Endothelial cell of umbilical vein (primary cell): ENCODE results near the gene CASP4. TPM values are rescaled to one million over a fixed set of nuclear protein-coding genes. Genes with fewer than 3 reads are reported as not detected.

ENCODE experiments used
- BruUV-seq: library from RNA; stranded (reverse); fragments of 400-500 nt; replicated peaks from 2 replicates; lab custom pipeline; 2021; lab: Mats Ljungman, UMichigan
- CTCF ChIA-PET: fragments of 300-600, 350-600 bp; sonication (Branson Sonifier 250); formaldehyde crosslinking; loops from one replicate; lab custom pipeline; 2021; ENCODE audit warnings: antibody characterized with exemption, inconsistent platforms; lab: Charles Lee
- POLR2A ChIA-PET: fragments of 300-600, 350-600 bp; sonication (Branson Sonifier 250); formaldehyde crosslinking; loops from one replicate; lab custom pipeline; 2021; ENCODE audit warnings: antibody characterized with exemption, inconsistent platforms; lab: Charles Lee
- DNase-seq: peaks from one replicate; pipeline ENCODE4 v3.0.0-alpha.2; 2011; ENCODE audit warnings: low read depth, low spot score
- FAIRE-seq: peaks from 2 replicates; lab custom pipeline; 2011; peaks lifted over from hg19 to GRCh38; lab: Jason Lieb, UNC
- H2AFZ ChIP-seq: 2 replicates; pipeline ENCODE4 v1.6.0; 2012; ENCODE audit warnings: low read depth, low read length, control low read depth, inconsistent platforms
- H3K27ac ChIP-seq: 2 replicates; pipeline ENCODE4 v1.5.1; 2011; ENCODE audit warnings: low read depth, mild to moderate bottlenecking, control low read depth, low read length, moderate library complexity; ENCODE audit not compliant: insufficient read depth
- H3K27me3 ChIP-seq, 2 experiments: 2 replicates each; pipeline versions ENCODE4 v1.6.0 to v1.6.1; 2011; ENCODE audit warnings: low read length in 2 of 2, mixed read lengths in 1 of 2; ENCODE audit not compliant: control insufficient read depth in 2 of 2, insufficient read depth in 2 of 2
- H3K36me3 ChIP-seq, 2 experiments: 2 replicates in 1 of 2; 3 replicates in 1 of 2; pipeline ENCODE4 v1.5.1; 2011; ENCODE audit warnings: low read length in 2 of 2, mild to moderate bottlenecking in 1 of 2, moderate library complexity in 1 of 2; ENCODE audit not compliant: control insufficient read depth in 2 of 2, insufficient read depth in 2 of 2; ENCODE audit errors: extremely low read depth in 1 of 2
- H3K4me1 ChIP-seq: 3 replicates; pipeline ENCODE4 v1.5.1; 2011; ENCODE audit warnings: mild to moderate bottlenecking, low read length; ENCODE audit not compliant: control insufficient read depth, insufficient read depth; ENCODE audit errors: extremely low read depth
- H3K4me2 ChIP-seq: 2 replicates; pipeline ENCODE4 v1.6.1; 2011; ENCODE audit warnings: low read length, control low read depth, mixed read lengths; ENCODE audit not compliant: insufficient read depth
- H3K4me3 ChIP-seq, 3 experiments: fragments of 200-600 bp in 1 of 3; sonication (generic), shearing (Covaris generic) in 1 of 3; replicated peaks in 1 of 3; 2 replicates each; pipeline ENCODE4 v1.5.1; 2011 to 2016; ENCODE audit warnings: control low read depth in 3 of 3, low read length in 3 of 3, mild to moderate bottlenecking in 2 of 3, inconsistent platforms in 1 of 3, low read depth in 1 of 3, moderate library complexity in 1 of 3; ENCODE audit not compliant: insufficient read depth in 1 of 3
- H3K79me2 ChIP-seq: 2 replicates; pipeline ENCODE4 v1.6.0; 2012; ENCODE audit warnings: low read length, inconsistent platforms; ENCODE audit not compliant: control insufficient read depth, insufficient read depth
- H3K9ac ChIP-seq: replicated peaks from 2 replicates; pipeline ENCODE3; 2011; ENCODE audit warnings: low read length, control low read depth; ENCODE audit not compliant: insufficient read depth; ENCODE audit errors: extremely low read depth
- H3K9me1 ChIP-seq: replicated peaks from 3 replicates; pipeline ENCODE4 v1.6.0; 2011; ENCODE audit warnings: mild to moderate bottlenecking, low read length; ENCODE audit not compliant: control insufficient read depth, insufficient read depth; ENCODE audit errors: extremely low read depth
- H3K9me3 ChIP-seq: replicated peaks from 2 replicates; pipeline ENCODE4 v1.5.1; 2012; ENCODE audit warnings: low read length, inconsistent platforms; ENCODE audit not compliant: control insufficient read depth, insufficient read depth
- H4K20me1 ChIP-seq: replicated peaks from 2 replicates; pipeline ENCODE3; 2011; ENCODE audit warnings: mild to moderate bottlenecking, low read length; ENCODE audit not compliant: control insufficient read depth, insufficient read depth; ENCODE audit errors: extremely low read depth
- EZH2 ChIP-seq: IDR thresholded peaks from 2 replicates; pipeline ENCODE4 v1.6.1; 2012; ENCODE audit warnings: borderline replicate concordance, low read depth, mild to moderate bottlenecking, moderate library complexity, low read length, inconsistent platforms; ENCODE audit not compliant: severe bottlenecking
- FOS ChIP-seq: IDR thresholded peaks from 2 replicates; pipeline ENCODE4 v1.6.1; 2011; ENCODE audit warnings: mild to moderate bottlenecking, low read length, moderate library complexity, borderline replicate concordance; ENCODE audit not compliant: insufficient read depth
- GATA2 ChIP-seq: IDR thresholded peaks from 2 replicates; pipeline ENCODE4 v1.7.0; 2011; ENCODE audit warnings: low read depth, mild to moderate bottlenecking, moderate library complexity, mixed read lengths, low read length; ENCODE audit not compliant: insufficient read length, insufficient read depth
- JUN ChIP-seq: IDR thresholded peaks from 2 replicates; pipeline ENCODE4 v1.6.1; 2011; ENCODE audit warnings: borderline replicate concordance, low read depth; ENCODE audit not compliant: insufficient read length, insufficient read depth
- MYC ChIP-seq: IDR thresholded peaks from one replicate; pipeline ENCODE4 v1.6.1; 2011; ENCODE audit warnings: mild to moderate bottlenecking, low read depth, low read length
- POLR2A ChIP-seq: IDR thresholded peaks from 2 replicates; pipeline ENCODE4 v1.6.1; 2012; ENCODE audit warnings: low read depth, mild to moderate bottlenecking, control low read depth, low read length
- POLR2AphosphoS5 ChIP-seq: IDR thresholded peaks from 2 replicates; pipeline ENCODE4 v1.6.1; 2012; ENCODE audit warnings: low read depth, mild to moderate bottlenecking, control low read depth, low read length, moderate library complexity; ENCODE audit not compliant: insufficient read depth
- dilution Hi-C: fragments of 300-500 bp; cut with MboI; formaldehyde crosslinking; loops from one replicate; pipeline ENCODE4 v1.15.0; 2019; ENCODE audit warnings: low sequenced_read_pairs; ENCODE audit not compliant: extremely low pct_ligation_motif_present
- intact Hi-C: fragments of 100-400 bp; cut with micrococcal nuclease; formaldehyde crosslinking; loops from one replicate; pipeline ENCODE4 v1.10.0; 2022
- polyA plus RNA-seq, 4 experiments: library from polyadenylated mRNA; depleted of rRNA in 3 of 4; stranded (reverse) in 3 of 4; unstranded in 1 of 4; fragments of >200 nt; gene quantifications; 2 replicates each; pipeline versions ENCODE4 v1.2.1 to v1.2.3, GENCODE V29; 2011 to 2012; ENCODE audit warnings: missing spikeins in 1 of 4
- total RNA-seq: library from RNA; stranded (reverse); gene quantifications from 2 replicates; pipeline ENCODE4 v1.2.3, GENCODE V29; 2021
- TF ChIP-seq, protein P1 (sequence below), 2 donors: IDR thresholded peaks; 1 replicate in 1 of 2; 2 replicates in 1 of 2; pipeline ENCODE4 v1.5.1; 2011; ENCODE audit warnings: low read length in 2 of 2, mild to moderate bottlenecking in 2 of 2, moderate library complexity in 2 of 2, control low read depth in 1 of 2, inconsistent platforms in 1 of 2, low read depth in 1 of 2; ENCODE audit not compliant: insufficient read depth in 1 of 2; ENCODE audit errors: extremely low read depth in 1 of 2
- TF ChIP-seq, protein P2 (sequence below): IDR thresholded peaks from 2 replicates; pipeline ENCODE4 v1.6.1; 2011; ENCODE audit not compliant: insufficient read depth, insufficient read length

Gene CASP4
- total and polyA plus RNA-seq, 2 donors (not counting 3 experiments of a cell fraction or from before 2014, with no cell fraction given): 83.1 to 89.1 TPM

DNA sequence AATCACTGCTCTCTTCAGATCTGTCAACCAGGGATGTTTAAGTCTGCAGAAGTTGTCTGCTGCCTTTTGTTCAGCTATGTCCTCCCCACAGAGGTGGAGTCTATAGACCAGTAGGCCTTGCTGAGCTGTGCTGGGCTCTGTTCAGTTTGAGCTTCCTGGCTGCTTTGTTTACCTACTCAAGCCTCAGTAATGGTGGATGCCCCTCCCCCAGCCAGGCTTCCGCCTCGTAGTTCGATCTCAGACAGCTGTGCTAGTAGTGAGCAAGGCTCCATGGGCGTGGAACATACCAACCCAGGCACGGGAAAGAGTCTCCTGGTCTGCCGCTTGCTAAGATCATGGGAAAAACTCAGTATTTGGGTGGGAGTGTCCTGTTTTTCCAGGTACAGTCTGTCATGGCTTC lies 42.5 kb downstream of the CASP4 start:
- no peak for FAIRE-seq
- Histone ChIP-seq H4K20me1 (no peaks in the 10 kb centered on the region), H3K27ac (no peak overlapping the region), H3K27me3 (no peaks in the 10 kb centered on the region), H3K4me3 (no peak overlapping the region), H3K4me1 (no peaks in the 10 kb centered on the region), H3K36me3 (no peaks in the 10 kb centered on the region), H2AFZ (no peak overlapping the region), H3K9me3 (no peaks in the 10 kb centered on the region), H3K79me2 (no peaks in the 10 kb centered on the region), H3K4me2 (no peak overlapping the region), H3K9me1 (no peaks in the 10 kb centered on the region), H3K9ac (no peak overlapping the region)
- TF ChIP-seq EZH2 (no peak), POLR2A (no peak), POLR2AphosphoS5 (no peak), GATA2 (no peak), MYC (no peak), FOS (no peak), JUN (no peak)
- TF ChIP-seq, protein P1, sequence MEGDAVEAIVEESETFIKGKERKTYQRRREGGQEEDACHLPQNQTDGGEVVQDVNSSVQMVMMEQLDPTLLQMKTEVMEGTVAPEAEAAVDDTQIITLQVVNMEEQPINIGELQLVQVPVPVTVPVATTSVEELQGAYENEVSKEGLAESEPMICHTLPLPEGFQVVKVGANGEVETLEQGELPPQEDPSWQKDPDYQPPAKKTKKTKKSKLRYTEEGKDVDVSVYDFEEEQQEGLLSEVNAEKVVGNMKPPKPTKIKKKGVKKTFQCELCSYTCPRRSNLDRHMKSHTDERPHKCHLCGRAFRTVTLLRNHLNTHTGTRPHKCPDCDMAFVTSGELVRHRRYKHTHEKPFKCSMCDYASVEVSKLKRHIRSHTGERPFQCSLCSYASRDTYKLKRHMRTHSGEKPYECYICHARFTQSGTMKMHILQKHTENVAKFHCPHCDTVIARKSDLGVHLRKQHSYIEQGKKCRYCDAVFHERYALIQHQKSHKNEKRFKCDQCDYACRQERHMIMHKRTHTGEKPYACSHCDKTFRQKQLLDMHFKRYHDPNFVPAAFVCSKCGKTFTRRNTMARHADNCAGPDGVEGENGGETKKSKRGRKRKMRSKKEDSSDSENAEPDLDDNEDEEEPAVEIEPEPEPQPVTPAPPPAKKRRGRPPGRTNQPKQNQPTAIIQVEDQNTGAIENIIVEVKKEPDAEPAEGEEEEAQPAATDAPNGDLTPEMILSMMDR (IDR thresholded peaks at IDR 0.05; ENCODE audit: extremely low read depth in 1 of 2, insufficient read depth in 1 of 2, low read depth in 1 of 2, low read length in 2 of 2): no peak
- TF ChIP-seq, protein P2, sequence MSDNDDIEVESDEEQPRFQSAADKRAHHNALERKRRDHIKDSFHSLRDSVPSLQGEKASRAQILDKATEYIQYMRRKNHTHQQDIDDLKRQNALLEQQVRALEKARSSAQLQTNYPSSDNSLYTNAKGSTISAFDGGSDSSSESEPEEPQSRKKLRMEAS: no peak
- no peak for DNase-seq
- BruUV-seq: no TSS peak
- CTCF ChIA-PET: interaction anchor here (1.2 kb wide), 1 partner anchor 21 kb away, joined by 3 read pairs; no protein-coding TSS in a partner anchor
- intact Hi-C loops (no loop called here), dilution Hi-C loops (no loop called here)
- POLR2A ChIA-PET: no interaction called here
